Activated T-helper 17 cell treated with anti-CD3 and anti-CD28 coated beads, Interleukin-2, amount 50 U/mL, for 72 hours (primary cell): Measurements from ENCODE around the gene MAST4. TPM values are rescaled to one million over a fixed set of nuclear protein-coding genes. Genes with fewer than 3 reads are reported as not detected.
A peak's percentile ranks its signal among the peaks of the same experiment; 100 is the strongest.

Experiments used
- ATAC-seq: fragments of 150-1000 bp; cut with Tn5 transposase; replicated peaks from 2 replicates; pipeline ENCODE4 v1.10.0; 2021; ENCODE audit warnings: mild to moderate bottlenecking, moderate library complexity
- H3K27ac Mint-ChIP-seq: one replicate; pipeline ENCODE4 v1.8.0; 2022; ENCODE audit warnings: mixed read lengths
- H3K27me3 Mint-ChIP-seq: one replicate; pipeline ENCODE4 v1.8.0; 2022; ENCODE audit warnings: mixed read lengths
- H3K36me3 Mint-ChIP-seq: one replicate; pipeline ENCODE4 v1.8.0; 2022; ENCODE audit warnings: low read depth, mild to moderate bottlenecking, mixed read lengths
- H3K4me1 Mint-ChIP-seq: one replicate; pipeline ENCODE4 v1.8.0; 2022; ENCODE audit warnings: mixed read lengths
- H3K4me3 Mint-ChIP-seq: one replicate; pipeline ENCODE4 v1.8.0; 2022; ENCODE audit warnings: mild to moderate bottlenecking, mixed read lengths
- H3K9me3 Mint-ChIP-seq: one replicate; pipeline ENCODE4 v1.8.0; 2022; ENCODE audit warnings: mixed read lengths
- total RNA-seq, 2 donors: library from RNA; stranded (reverse); gene quantifications; one replicate each; pipeline ENCODE4 v1.2.3, GENCODE V29; 2022

Gene MAST4
- total RNA-seq, 2 donors from 2014 or later, result 42.1 to 103 TPM

DNA sequence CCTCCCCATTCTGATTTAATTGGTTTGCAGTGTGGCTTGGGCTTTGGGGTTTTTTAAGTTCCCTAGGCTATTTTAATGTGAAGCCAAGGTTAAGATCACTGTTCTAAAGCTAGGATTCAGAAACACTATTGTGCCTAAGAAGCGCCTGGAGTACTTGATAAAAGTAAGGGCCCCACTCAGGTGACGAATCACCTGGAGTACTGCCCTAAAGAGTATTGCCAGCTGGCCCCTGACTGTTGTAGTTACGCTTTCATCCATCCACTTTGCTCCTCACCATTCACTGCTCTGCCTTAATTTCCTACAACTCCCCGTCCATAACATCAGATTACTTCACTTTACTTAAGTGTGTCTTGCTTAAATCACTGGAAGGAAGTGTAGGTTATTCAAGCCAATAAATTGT, 481.1 kb downstream of the MAST4 start:
- peaks cover 8% of the 10 kb centered on the region for H3K4me1 Mint-ChIP-seq
- H3K9me3 Mint-ChIP-seq, result no peaks in the 10 kb centered on the region
- H3K4me3 Mint-ChIP-seq, result no peak overlapping the region
- ATAC-seq, result no peak
- H3K27me3 Mint-ChIP-seq, result no peaks in the 10 kb centered on the region
- no peak overlapping the region for H3K27ac Mint-ChIP-seq
- H3K36me3 Mint-ChIP-seq, result peaks cover 35% of the 10 kb centered on the region

DNA sequence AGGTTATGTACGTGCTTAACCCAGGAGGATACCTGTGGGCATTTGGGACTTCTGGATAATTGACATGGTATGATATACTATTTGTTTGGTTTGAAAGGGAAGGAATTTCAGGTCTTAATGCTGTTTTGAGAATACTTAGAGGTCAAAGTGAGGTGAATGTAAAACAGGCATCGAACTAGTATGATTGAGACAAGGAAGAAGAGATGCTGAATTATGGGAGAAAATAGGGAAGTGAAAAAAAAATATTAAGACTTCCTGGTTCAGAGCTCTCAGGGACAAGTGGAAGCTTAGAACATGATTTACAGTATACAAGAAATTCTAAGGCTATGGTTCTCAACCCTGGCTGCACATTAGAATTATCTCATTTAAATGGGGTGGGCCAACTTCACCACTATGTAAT, 485.1 kb downstream of the MAST4 start:
- no peak overlapping the region for H3K27ac Mint-ChIP-seq
- no peaks in the 10 kb centered on the region for H3K9me3 Mint-ChIP-seq
- no peak for ATAC-seq
- no peak overlapping the region for H3K4me3 Mint-ChIP-seq
- H3K36me3 Mint-ChIP-seq, result peaks cover 33% of the 10 kb centered on the region
- peaks cover 23% of the 10 kb centered on the region for H3K4me1 Mint-ChIP-seq
- no peaks in the 10 kb centered on the region for H3K27me3 Mint-ChIP-seq

DNA sequence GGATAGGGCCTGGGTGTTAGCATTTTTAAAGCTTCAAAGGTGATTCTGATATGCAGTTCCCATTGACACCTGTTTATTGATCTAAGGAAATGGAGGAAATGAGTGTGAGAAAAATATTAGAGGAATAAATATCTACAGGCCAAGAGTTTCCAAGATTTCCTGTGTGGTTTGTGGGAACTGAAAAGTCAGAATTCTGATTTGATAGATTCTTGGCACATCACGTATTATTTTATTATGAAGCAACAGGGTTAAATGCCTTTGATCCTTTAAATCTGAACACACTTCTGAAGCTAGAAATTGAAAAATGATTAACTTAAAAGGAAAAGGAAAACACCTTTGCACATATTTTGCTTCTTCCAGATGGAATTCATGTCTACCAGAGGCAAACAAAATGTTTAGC, 486.7 kb downstream of the MAST4 start:
- no peak overlapping the region for H3K27ac Mint-ChIP-seq
- peaks cover 29% of the 10 kb centered on the region for H3K36me3 Mint-ChIP-seq

DNA sequence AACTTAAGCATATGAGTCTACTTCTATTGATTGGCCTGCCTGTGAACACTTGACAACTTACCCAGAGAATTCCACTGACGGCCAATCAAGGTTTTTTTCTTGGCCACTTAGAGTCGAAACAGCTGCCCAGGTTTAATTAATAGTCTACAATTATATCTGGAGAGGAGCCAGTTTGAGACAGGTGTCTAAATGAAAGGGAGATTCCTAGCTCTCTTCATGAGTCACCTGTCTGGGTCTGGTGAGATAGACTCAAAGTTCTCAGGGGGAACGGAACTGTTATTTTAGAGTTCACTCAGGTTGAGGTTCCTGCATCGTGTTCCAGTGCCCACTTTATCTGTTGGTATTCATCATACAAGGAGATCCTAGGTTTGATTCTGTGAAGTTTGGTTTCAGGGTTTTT, 489.4 kb downstream of the MAST4 start:
- no peak overlapping the region for H3K4me3 Mint-ChIP-seq
- no peaks in the 10 kb centered on the region for H3K9me3 Mint-ChIP-seq
- no peak overlapping the region for H3K27ac Mint-ChIP-seq
- peaks cover 35% of the 10 kb centered on the region for H3K36me3 Mint-ChIP-seq
- ATAC-seq, result peak; percentile 37
- H3K4me1 Mint-ChIP-seq, result peaks cover 19% of the 10 kb centered on the region
- H3K27me3 Mint-ChIP-seq, result no peaks in the 10 kb centered on the region

More for the DNA sequence above, 486.7 kb downstream of the MAST4 start:
- H3K4me3 Mint-ChIP-seq, result no peak overlapping the region
- H3K27me3 Mint-ChIP-seq, result no peaks in the 10 kb centered on the region
- no peak for ATAC-seq
- H3K4me1 Mint-ChIP-seq, result peaks cover 19% of the 10 kb centered on the region
- no peaks in the 10 kb centered on the region for H3K9me3 Mint-ChIP-seq

DNA sequence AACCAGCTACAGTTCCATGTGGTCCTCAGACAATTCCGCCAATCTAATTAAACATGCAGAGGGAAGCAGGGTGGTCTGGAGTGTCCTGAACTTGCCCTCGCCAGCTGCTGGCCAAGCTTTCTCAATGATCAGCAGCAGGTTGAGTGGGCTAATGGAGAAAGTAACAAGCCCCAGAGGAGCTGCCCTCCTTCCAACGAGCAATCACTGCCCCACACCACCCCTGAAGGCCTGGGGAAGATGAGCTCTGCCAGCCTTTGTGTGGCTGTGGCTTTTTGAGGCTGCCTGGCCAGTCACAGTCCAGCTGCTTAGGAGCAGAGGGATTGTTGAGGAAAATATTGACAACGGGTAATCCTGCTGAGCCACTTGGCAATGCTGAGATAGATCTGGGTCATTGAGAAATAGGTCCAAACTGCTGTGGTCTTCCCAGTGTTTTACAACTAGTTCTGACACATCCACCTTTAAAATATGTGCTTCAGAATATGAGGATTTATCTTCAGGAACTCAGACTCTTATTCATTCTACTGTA, 493.1 kb downstream of the MAST4 start:
- Mint-ChIP-seq H3K4me3 (no peak overlapping the region), H3K27ac (no peak overlapping the region), H3K36me3 (peaks cover 50% of the 10 kb centered on the region), H3K9me3 (no peaks in the 10 kb centered on the region), H3K4me1 (peaks cover 19% of the 10 kb centered on the region), H3K27me3 (no peaks in the 10 kb centered on the region)
- ATAC-seq, result no peak

DNA sequence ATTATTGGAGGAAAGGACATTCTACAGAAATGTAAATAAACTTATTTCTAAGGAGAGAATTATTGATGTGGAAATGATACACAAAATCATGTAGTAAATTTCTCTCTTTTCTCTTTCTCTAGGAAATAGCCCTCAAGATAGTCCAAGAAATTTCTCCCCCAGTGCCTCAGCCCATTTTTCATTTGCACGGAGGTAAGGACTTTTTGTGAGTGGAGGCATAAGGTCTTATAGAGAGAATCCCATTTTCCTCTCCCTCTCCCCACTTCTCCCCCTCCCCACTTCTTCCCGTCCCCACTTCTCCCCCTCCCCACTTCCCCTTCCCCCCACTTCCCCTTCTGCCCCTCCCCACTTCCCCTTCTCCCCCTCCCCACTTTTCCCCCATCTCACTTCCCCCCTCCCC, 493.8 kb downstream of the MAST4 start:
- H3K27ac Mint-ChIP-seq, result no peak overlapping the region
- no peak overlapping the region for H3K4me3 Mint-ChIP-seq
- H3K27me3 Mint-ChIP-seq, result no peaks in the 10 kb centered on the region
- H3K36me3 Mint-ChIP-seq, result peaks cover 58% of the 10 kb centered on the region
- ATAC-seq, result no peak
- H3K9me3 Mint-ChIP-seq, result no peaks in the 10 kb centered on the region
- peaks cover 17% of the 10 kb centered on the region for H3K4me1 Mint-ChIP-seq

DNA sequence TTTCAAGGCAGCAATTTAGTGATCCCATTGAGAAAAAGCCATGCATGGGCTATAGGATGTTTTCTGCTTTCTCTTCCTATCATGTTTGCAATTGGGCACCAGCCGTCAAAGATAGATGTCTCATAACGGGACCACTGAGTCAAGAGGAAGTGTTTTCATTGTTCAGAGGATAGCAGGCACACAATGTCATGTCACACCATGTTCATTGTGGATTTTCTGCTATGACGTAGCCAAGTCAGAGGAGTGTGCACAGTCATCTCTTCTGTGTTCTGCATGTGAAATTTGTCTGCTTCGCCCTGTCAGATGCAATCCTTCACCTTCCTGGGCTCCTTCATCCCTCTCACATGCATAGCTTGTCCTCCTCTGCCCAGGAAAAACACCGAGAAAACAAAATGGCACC, 494.4 kb downstream of the MAST4 start:
- H3K27ac Mint-ChIP-seq, result no peak overlapping the region
- H3K4me1 Mint-ChIP-seq, result peaks cover 12% of the 10 kb centered on the region
- no peaks in the 10 kb centered on the region for H3K9me3 Mint-ChIP-seq
- no peak overlapping the region for H3K4me3 Mint-ChIP-seq
- H3K36me3 Mint-ChIP-seq, result peaks cover 58% of the 10 kb centered on the region
- ATAC-seq, result peak; percentile 85
- no peaks in the 10 kb centered on the region for H3K27me3 Mint-ChIP-seq

DNA sequence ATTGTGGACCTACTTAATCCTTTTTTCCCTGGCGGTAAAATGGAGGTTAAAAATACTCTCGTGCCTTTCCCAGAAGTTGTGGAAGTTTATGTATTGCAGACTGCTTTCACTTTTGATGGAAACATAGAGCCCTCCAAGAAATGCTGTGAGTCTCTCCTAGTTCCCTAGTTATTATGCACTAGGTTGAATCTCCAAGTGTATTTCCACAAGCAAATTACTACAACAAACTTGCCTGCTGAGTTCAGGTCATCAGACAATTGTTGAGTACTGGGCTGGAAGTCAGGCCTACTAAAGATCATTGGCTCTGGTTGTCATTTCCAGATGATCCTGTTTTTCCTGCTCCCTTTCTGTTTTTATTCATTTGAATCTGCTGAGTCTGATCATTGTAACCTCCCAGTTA, 496.3 kb downstream of the MAST4 start:
- Mint-ChIP-seq H3K36me3 (peaks cover 73% of the 10 kb centered on the region), H3K4me3 (no peak overlapping the region), H3K27ac (no peak overlapping the region), H3K27me3 (no peaks in the 10 kb centered on the region), H3K9me3 (no peaks in the 10 kb centered on the region), H3K4me1 (peaks cover 8% of the 10 kb centered on the region)
- ATAC-seq, result no peak

DNA sequence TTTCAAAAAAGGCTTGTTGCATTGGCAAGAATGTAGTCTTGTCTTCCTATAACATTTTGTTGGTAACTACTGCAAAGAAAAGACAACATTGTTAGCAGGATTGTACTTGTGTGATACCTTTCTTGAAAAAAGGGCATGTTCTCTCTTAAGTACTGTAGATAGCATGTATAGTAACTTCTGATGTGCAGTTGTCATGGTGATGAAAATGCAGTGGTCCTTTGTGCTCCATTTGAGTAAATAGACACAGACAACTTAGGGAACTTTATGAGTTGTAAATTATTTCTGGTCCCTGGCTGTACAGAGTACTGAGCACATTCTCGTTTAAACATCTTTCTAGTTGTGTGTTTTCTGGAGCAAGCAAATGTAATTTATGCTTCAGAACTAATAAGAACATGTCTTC, 497.1 kb downstream of the MAST4 start:
- Mint-ChIP-seq H3K27ac (no peak overlapping the region), H3K4me1 (peaks cover 8% of the 10 kb centered on the region), H3K36me3 (peaks cover 77% of the 10 kb centered on the region), H3K4me3 (no peak overlapping the region), H3K9me3 (no peaks in the 10 kb centered on the region), H3K27me3 (no peaks in the 10 kb centered on the region)
- no peak for ATAC-seq

DNA sequence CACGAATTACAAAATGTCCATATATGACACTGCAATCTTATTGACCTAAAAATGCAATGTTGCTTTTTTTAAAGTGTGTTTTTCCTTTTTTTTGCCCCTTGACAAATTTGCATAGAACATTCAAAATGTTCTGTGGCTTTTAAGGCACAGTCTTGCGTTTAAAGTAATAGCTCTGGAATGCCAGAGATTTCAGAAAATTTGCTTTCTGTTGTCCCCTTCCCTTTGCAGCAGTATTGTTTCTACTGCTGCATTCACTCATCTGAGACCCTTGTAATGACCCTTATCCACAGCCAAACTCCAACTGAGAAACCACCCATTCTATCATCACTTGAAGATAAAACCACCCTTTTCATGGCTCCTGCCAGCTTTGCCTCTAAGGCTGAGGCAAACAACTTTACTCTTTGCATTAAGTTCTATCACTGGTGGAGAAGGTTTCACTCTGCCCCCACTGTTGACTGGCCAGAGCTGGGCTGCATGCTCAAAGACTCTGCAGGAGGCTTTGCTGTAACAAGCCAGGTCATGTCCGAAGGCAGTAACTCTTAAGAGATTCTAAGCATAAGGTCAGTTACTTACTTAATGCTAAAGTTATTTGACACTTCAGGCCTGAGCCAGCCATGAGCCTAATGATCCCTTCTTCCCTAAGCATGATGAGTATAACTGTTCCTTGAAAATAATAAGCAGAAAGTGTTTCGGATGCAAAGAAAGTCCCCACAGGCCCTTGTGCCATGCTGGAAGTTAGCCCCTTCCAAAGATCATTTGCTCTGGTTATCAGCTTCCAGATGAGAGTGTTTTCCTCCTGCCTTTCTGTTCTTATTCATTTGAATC, 498.5 kb downstream of the MAST4 start:
- Mint-ChIP-seq H3K9me3 (no peaks in the 10 kb centered on the region), H3K4me3 (no peak overlapping the region), H3K4me1 (peaks cover 10% of the 10 kb centered on the region), H3K27me3 (no peaks in the 10 kb centered on the region), H3K27ac (peak overlapping the region; percentile 20), H3K36me3 (peaks cover 84% of the 10 kb centered on the region)
- ATAC-seq, result no peak

DNA sequence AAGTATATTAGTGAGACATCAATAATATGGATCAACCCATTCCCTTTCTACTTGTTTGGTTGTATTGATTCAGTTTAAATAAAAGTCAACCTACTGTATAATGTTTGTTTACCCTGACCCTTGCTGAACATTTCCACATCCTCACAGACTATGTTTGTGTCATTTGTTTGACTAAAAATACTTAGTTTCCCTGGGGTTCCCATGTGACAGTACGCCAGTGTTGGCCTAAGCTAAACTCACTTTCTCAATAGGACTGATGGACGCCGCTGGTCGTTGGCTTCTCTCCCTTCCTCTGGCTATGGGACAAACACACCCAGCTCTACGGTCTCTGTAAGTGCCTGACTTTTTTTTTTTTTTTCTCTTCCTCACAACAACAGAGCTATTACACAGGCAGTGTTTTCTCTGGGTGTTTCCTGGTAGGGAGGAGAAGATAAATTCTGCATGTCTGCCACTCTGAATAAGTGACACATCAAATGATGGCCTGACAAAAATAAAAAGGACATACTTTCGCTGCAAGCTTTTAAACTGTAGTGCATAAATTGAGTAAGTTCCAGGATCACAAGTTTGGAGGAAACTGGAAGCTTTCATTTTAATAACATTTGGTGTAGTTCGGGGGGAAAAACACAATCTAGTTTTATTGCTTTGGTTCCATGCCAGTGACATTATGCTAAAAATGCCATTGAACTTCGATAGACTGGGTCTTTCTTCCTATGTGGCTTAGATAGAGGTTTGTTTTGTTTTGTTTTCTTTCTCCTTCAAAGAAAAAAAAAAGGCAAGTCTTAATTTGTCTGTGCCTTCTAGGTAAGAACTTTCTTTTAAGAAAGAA, 499.4 kb downstream of the MAST4 start:
- Mint-ChIP-seq H3K36me3 (peaks cover 84% of the 10 kb centered on the region), H3K4me1 (peaks cover 14% of the 10 kb centered on the region), H3K27me3 (no peaks in the 10 kb centered on the region), H3K4me3 (no peak overlapping the region), H3K27ac (no peak overlapping the region), H3K9me3 (no peaks in the 10 kb centered on the region)
- ATAC-seq, result no peak

DNA sequence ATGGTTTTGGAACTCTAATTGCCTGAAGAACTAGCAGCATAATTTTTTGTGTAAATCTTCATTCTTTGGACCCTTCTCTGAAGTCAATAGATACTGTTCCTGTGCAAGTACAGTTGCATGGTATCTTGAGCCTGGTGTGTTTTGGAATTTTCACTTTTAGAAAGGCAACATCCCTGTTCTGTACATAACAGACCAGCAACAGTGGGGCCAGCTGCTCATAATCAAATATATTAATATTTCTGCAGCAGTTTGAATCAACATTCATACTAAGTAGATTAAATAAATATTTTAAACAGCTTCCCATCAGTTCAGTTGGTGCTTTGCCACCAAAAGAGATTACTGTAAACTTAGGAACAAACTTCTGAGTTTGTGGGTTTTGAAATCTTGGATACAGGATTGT, 502.5 kb downstream of the MAST4 start:
- H3K9me3 Mint-ChIP-seq, result no peaks in the 10 kb centered on the region
- peaks cover 13% of the 10 kb centered on the region for H3K4me1 Mint-ChIP-seq
- H3K27me3 Mint-ChIP-seq, result no peaks in the 10 kb centered on the region
- no peak overlapping the region for H3K4me3 Mint-ChIP-seq
- H3K36me3 Mint-ChIP-seq, result peaks cover 93% of the 10 kb centered on the region
- peak overlapping the region; percentile 86 for H3K27ac Mint-ChIP-seq
- ATAC-seq, result no peak

DNA sequence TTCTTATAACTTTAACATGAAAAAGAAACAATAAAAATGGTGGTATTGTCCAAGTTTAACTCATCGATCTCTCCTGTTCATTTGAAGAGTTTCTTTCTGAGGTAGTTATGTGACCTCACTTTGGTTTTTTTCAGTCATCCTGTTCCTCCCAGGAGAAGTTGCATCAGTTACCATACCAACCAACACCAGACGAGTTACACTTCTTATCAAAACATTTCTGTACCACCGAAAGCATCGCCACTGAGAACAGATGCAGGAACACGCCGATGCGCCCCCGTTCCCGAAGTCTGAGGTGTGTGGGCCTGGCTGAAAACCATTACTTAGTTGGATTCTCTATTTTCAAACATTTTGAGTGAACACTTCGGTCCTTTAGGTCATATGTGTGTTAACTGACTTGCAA, 504.1 kb downstream of the MAST4 start:
- no peaks in the 10 kb centered on the region for H3K9me3 Mint-ChIP-seq
- H3K27ac Mint-ChIP-seq, result peak overlapping the region; percentile 86
- H3K36me3 Mint-ChIP-seq, result peaks cover 93% of the 10 kb centered on the region
- peaks cover 13% of the 10 kb centered on the region for H3K4me1 Mint-ChIP-seq
- peak overlapping the region; percentile 61 for H3K4me3 Mint-ChIP-seq
- peak; percentile 97 for ATAC-seq
- no peaks in the 10 kb centered on the region for H3K27me3 Mint-ChIP-seq

DNA sequence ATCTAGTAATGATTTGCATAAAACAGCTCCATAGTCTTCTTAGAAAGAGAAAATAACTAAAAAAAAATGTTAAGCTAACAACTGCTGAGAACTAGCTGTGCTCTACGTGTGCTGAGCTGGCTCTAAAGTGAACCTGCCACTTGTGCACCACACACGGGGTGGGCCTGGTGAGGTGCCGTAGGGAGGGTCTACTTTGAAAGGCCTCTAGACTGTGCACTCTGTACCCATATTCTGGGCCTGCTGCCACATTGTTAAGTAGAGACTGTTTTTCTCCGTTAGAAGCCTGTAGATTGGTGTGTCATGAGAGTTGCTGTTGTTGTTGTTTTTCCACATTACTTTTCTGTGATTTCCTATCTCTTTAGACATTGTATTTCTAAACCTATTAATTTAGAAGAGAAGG, 506.5 kb downstream of the MAST4 start:
- Mint-ChIP-seq H3K4me1 (peaks cover 13% of the 10 kb centered on the region), H3K27ac (no peak overlapping the region), H3K4me3 (no peak overlapping the region), H3K36me3 (peaks cover 89% of the 10 kb centered on the region), H3K27me3 (no peaks in the 10 kb centered on the region), H3K9me3 (no peaks in the 10 kb centered on the region)
- no peak for ATAC-seq

DNA sequence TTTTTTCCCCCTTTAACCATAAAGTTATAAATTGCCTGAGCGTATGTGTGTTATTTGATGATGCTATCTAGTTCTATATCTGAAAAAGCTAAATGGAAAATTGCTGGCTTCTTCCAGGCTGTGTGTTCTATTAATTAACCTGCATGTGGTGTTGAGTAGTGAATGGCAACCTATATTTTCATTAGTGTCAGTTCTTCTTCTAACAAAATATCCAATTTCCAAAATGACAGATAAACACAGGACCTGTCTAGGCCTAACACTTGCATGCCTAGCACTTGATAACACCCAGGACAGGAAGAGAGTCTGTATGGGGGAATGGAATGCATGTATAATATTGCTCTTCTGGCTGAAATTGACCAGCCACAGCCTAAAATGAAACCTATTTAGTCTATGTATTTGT, 508.7 kb downstream of the MAST4 start:
- H3K36me3 Mint-ChIP-seq, result peaks cover 95% of the 10 kb centered on the region
- peaks cover 10% of the 10 kb centered on the region for H3K4me1 Mint-ChIP-seq
- no peaks in the 10 kb centered on the region for H3K27me3 Mint-ChIP-seq
- no peak for ATAC-seq
- H3K4me3 Mint-ChIP-seq, result no peak overlapping the region
- H3K9me3 Mint-ChIP-seq, result no peaks in the 10 kb centered on the region
- no peak overlapping the region for H3K27ac Mint-ChIP-seq
